ENCODE data around the gene ETDA. TPM values are rescaled to one million over a fixed set of nuclear protein-coding genes. Genes with fewer than 3 reads are reported as not detected.
"Not testable (repeated sequence)": the region's sequence is repeated elsewhere in the genome, so short reads cannot be mapped to it uniquely, and the experiment has no call there.

The ETDA gene
- not detected for total RNA-seq
- polyA plus RNA-seq: not detected
- long read RNA-seq, donor 1: 0 reads
- long read RNA-seq, donor 2: 0 reads
- long read RNA-seq, donor 3: 0 reads
- long read RNA-seq, donor 4: 0 reads
- long read RNA-seq, donor 5: 0 reads

GRCh38 chrX:135252011-135252518 lies at the start of gene ETDA:
ETDA (plus strand) TSS chrX:135252061; CDS start chrX:135253277, 1,216 bp downstream.
- H3K4me1 ChIP-seq (ENCODE audit: control insufficient read depth in 5 of 5, insufficient read depth in 5 of 5, low read length in 5 of 5); H3K27me3 ChIP-seq (ENCODE audit: control insufficient read depth in 3 of 3, insufficient read depth in 3 of 3, low read length in 2 of 3); H3K27ac ChIP-seq (ENCODE audit: low read depth in 1 of 2, low read length in 1 of 2); H3K9me3 ChIP-seq (ENCODE audit: control insufficient read depth in 4 of 4, insufficient read depth in 3 of 4, low read length in 3 of 4); ATAC-seq (ENCODE audit: insufficient read depth, low FRiP score); DNase-seq; H3K9ac ChIP-seq (ENCODE audit: insufficient read depth in 1 of 2, low read length in 2 of 2); H3K4me3 ChIP-seq; H3K36me3 ChIP-seq (ENCODE audit: control insufficient read depth in 4 of 4, insufficient read depth in 4 of 4, low read length in 4 of 4): not testable (repeated sequence)
- WGBS, 2 donors: no CpG with 5 or more reads among the region's 1 CpG

GRCh38 chrX:135206427-135206826 lies 45.4 kb upstream of the ETDA start:
- H3K27ac ChIP-seq (ENCODE audit: low read depth in 1 of 2, low read length in 1 of 2); H3K27me3 ChIP-seq (ENCODE audit: control insufficient read depth in 3 of 3, insufficient read depth in 3 of 3, low read length in 2 of 3); H3K9ac ChIP-seq (ENCODE audit: insufficient read depth in 1 of 2, low read length in 2 of 2); H3K4me1 ChIP-seq (ENCODE audit: control insufficient read depth in 5 of 5, insufficient read depth in 5 of 5, low read length in 5 of 5); DNase-seq; H3K36me3 ChIP-seq (ENCODE audit: control insufficient read depth in 4 of 4, insufficient read depth in 4 of 4, low read length in 4 of 4); H3K4me3 ChIP-seq; H3K9me3 ChIP-seq (ENCODE audit: control insufficient read depth in 4 of 4, insufficient read depth in 3 of 4, low read length in 3 of 4); ATAC-seq (ENCODE audit: insufficient read depth, low FRiP score): not testable (repeated sequence)
- WGBS, 2 donors: 39 to 61% methylated on average over 7 to 11 of the region's 11 CpGs

DNA sequence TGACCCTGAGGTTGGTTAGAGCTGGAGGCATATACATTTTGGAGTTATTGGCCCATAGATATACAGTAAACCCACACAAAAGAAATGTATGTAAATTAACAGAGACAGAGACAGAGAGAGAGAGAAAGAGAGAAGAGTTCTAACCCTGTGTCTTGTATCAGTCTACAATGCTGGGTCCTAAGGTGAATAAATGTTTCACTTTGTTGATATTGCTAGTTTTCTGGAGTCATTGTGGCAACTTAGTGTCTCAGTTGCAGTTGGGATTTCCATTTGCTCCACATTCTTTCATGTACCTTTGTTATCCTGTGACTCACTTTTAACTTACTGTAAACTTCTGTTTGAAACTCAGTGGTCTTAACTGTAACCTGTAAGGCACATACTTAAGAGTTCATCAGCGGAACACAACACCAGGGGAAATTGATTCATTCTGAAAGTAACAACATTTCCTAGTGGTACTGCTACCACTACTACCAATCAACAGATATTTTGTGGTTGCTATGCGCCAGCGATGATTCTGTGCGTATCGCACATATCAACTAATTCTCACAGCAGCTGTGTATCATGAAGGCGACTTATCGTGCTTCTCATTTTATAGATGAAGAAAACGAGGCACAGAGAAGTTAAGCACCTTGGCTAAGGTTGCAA lies 38.5 kb upstream of the ETDA start:
- Histone ChIP-seq H3K9me3 (ENCODE audit: control insufficient read depth in 4 of 4, insufficient read depth in 3 of 4, low read length in 3 of 4) (no peaks in the 10 kb centered on the region), H3K9ac (ENCODE audit: insufficient read depth in 1 of 2, low read length in 2 of 2) (no peak overlapping the region), H3K27me3 (ENCODE audit: control insufficient read depth in 3 of 3, insufficient read depth in 3 of 3, low read length in 2 of 3) (peaks cover 0 to 11% (median 5%) of the 10 kb centered on the region in 3 donors), H3K4me3 (no peak overlapping the region), H3K27ac (ENCODE audit: low read depth in 1 of 2, low read length in 1 of 2) (no peak overlapping the region), H3K4me1 (ENCODE audit: control insufficient read depth in 5 of 5, insufficient read depth in 5 of 5, low read length in 5 of 5) (no peaks in the 10 kb centered on the region), H3K36me3 (ENCODE audit: control insufficient read depth in 4 of 4, insufficient read depth in 4 of 4, low read length in 4 of 4) (no peaks in the 10 kb centered on the region)
- TF ChIP-seq, protein P1, sequence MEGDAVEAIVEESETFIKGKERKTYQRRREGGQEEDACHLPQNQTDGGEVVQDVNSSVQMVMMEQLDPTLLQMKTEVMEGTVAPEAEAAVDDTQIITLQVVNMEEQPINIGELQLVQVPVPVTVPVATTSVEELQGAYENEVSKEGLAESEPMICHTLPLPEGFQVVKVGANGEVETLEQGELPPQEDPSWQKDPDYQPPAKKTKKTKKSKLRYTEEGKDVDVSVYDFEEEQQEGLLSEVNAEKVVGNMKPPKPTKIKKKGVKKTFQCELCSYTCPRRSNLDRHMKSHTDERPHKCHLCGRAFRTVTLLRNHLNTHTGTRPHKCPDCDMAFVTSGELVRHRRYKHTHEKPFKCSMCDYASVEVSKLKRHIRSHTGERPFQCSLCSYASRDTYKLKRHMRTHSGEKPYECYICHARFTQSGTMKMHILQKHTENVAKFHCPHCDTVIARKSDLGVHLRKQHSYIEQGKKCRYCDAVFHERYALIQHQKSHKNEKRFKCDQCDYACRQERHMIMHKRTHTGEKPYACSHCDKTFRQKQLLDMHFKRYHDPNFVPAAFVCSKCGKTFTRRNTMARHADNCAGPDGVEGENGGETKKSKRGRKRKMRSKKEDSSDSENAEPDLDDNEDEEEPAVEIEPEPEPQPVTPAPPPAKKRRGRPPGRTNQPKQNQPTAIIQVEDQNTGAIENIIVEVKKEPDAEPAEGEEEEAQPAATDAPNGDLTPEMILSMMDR (IDR thresholded peaks at IDR 0.05; ENCODE audit: control extremely low read depth, extremely low read depth): no peak
- 83 to 97% methylated on average over 5 to 8 of the region's 8 CpGs for WGBS, 2 donors
- DNase-seq: no peak
- ATAC-seq (ENCODE audit: insufficient read depth, low FRiP score): no peak

DNA sequence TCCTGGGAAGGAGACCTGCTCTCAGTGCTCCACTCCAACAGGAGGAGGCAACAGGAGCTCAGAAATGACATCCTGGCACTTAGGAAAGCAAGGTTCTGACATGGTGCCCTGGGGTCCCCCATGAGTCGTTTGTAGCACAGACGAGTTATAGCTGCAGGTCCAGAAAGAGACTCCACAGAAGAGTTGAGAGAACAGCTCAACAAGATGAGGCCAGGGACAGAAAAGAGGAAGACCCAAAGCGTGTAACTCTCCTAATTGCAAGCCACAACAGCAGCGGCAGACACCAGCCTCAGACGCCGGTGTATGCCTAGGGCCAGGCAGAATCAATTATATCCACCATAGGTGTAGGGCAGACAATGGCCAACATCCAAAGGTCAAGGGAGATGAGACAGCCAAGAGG lies 5.9 kb upstream of the ETDA start:
- not testable (repeated sequence) for H3K36me3 ChIP-seq (ENCODE audit: control insufficient read depth in 4 of 4, insufficient read depth in 4 of 4, low read length in 4 of 4); H3K4me3 ChIP-seq; H3K27me3 ChIP-seq (ENCODE audit: control insufficient read depth in 3 of 3, insufficient read depth in 3 of 3, low read length in 2 of 3); H3K27ac ChIP-seq (ENCODE audit: low read depth in 1 of 2, low read length in 1 of 2); H3K9me3 ChIP-seq (ENCODE audit: control insufficient read depth in 4 of 4, insufficient read depth in 3 of 4, low read length in 3 of 4); H3K9ac ChIP-seq (ENCODE audit: insufficient read depth in 1 of 2, low read length in 2 of 2); DNase-seq; H3K4me1 ChIP-seq (ENCODE audit: control insufficient read depth in 5 of 5, insufficient read depth in 5 of 5, low read length in 5 of 5); ATAC-seq (ENCODE audit: insufficient read depth, low FRiP score)
- WGBS, 2 donors: no CpG with 5 or more reads among the region's 6 CpGs

GRCh38 chrX:135256087-135256684 lies 4.3 kb downstream of the ETDA start:
- not testable (repeated sequence) for ATAC-seq (ENCODE audit: insufficient read depth, low FRiP score); H3K4me1 ChIP-seq (ENCODE audit: control insufficient read depth in 5 of 5, insufficient read depth in 5 of 5, low read length in 5 of 5); H3K4me3 ChIP-seq; H3K9me3 ChIP-seq (ENCODE audit: control insufficient read depth in 4 of 4, insufficient read depth in 3 of 4, low read length in 3 of 4); H3K27me3 ChIP-seq (ENCODE audit: control insufficient read depth in 3 of 3, insufficient read depth in 3 of 3, low read length in 2 of 3); H3K9ac ChIP-seq (ENCODE audit: insufficient read depth in 1 of 2, low read length in 2 of 2); H3K27ac ChIP-seq (ENCODE audit: low read depth in 1 of 2, low read length in 1 of 2); DNase-seq; H3K36me3 ChIP-seq (ENCODE audit: control insufficient read depth in 4 of 4, insufficient read depth in 4 of 4, low read length in 4 of 4)
- WGBS, 2 donors: 73 to 92% methylated on average over 6 of the region's 8 CpGs

All from lung (tissue), 16 donors.